ENCODE data around the gene ZBTB16.
A peak's percentile ranks its signal among the peaks of the same experiment; 100 is the strongest.

Gene ZBTB16

DNA sequence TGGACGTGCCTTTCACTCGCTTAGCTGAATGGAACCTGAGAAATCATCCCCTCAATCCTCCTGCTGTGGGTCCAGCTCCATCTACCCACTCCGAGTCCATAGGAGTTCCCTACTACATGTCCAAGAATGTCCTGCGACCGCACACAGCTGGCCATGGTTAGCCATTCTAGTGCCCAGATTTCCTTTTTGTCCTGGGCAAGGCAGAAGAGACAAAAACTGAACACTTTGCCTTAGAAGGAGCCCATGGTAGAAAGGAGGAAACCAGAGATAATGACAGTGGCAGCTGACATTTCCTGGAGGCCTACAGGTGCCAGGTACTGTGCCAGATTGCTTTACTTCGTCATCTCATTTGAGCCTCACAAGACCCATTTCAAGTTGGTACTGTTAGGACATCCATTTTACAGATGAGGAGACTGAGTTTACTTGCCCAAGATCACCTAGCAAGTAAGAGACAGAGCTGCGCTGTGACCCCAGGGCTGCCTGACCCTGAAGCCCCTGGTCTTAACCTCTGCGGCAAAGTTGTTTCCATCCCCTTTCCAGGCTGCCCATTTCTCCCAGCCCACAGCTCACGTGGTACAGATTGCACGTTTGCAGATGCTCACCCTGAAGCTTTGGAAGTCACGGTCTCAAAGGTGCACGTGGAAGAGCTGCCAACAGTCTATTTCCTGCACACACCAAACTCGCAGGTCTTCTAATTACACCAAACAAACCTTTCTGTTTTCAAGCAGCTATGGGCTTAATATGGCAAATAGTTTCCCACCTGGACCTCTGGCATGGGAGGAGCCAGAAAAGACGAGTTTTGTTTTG, 112.7 kb downstream of the ZBTB16 start:
- Mint-ChIP-seq H3K36me3 (no peaks in the 10 kb centered on the region), H3K4me3 (peak overlapping the region; percentile 69), H3K9me3 (no peaks in the 10 kb centered on the region), H3K27ac (peak overlapping the region; percentile 72), H3K4me1 (peaks cover 97% of the 10 kb centered on the region), H3K27me3 (no peaks in the 10 kb centered on the region)

DNA sequence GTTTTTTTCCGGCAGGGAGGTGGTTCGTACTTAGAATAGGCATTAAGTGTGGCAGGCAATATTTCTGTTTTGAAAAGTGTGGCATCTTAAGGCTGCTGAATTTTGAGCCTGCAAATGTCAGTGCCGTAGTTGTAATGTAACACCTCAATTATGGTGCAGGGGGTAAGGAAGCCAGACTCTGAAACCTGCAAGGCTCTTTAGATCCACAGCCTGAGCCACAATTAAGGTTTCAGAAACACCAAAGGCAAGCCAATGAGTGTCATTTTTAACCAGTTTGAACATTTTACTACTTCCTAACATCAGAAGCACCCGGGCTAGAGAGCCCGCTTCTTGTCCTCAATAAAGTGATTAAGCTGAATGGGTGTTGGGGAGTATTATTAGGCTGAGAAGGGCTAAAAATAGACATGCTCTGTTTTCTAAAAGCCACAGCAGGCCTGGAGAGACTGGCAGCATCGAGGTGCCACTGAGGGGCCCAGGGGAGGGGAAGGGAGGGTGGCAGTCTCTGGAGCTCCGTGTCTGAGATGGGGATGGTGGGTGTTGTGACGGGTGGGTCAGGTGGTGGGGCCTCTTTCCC, 113.4 kb downstream of the ZBTB16 start:
- Mint-ChIP-seq H3K4me3 (peak overlapping the region; percentile 69), H3K27me3 (no peaks in the 10 kb centered on the region), H3K9me3 (no peaks in the 10 kb centered on the region), H3K27ac (peak overlapping the region; percentile 72), H3K36me3 (no peaks in the 10 kb centered on the region), H3K4me1 (peaks cover 97% of the 10 kb centered on the region)

DNA sequence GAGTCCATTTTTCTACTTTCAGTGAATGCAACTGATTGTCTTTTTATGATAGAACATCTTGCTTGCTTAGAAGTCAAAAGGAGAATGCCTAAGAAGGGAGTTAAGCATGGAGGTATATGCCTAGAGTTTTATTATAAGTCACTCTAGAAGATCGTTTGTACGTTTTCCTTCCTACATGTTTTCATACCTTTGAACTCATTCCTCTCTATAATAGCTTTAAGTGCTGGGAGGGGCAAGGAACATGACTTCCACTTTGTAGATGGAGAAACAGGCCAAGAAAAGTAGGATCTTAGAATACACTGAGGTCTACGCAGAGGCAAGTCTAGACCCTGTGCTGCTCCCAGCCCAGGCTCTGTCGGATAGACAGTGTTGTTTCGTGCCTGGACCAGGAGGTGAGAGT, 114.3 kb downstream of the ZBTB16 start:
- peak overlapping the region; percentile 72 for H3K27ac Mint-ChIP-seq
- no peaks in the 10 kb centered on the region for H3K9me3 Mint-ChIP-seq
- H3K36me3 Mint-ChIP-seq, result no peaks in the 10 kb centered on the region
- no peaks in the 10 kb centered on the region for H3K27me3 Mint-ChIP-seq
- H3K4me3 Mint-ChIP-seq, result no peak overlapping the region
- peaks cover 97% of the 10 kb centered on the region for H3K4me1 Mint-ChIP-seq

DNA sequence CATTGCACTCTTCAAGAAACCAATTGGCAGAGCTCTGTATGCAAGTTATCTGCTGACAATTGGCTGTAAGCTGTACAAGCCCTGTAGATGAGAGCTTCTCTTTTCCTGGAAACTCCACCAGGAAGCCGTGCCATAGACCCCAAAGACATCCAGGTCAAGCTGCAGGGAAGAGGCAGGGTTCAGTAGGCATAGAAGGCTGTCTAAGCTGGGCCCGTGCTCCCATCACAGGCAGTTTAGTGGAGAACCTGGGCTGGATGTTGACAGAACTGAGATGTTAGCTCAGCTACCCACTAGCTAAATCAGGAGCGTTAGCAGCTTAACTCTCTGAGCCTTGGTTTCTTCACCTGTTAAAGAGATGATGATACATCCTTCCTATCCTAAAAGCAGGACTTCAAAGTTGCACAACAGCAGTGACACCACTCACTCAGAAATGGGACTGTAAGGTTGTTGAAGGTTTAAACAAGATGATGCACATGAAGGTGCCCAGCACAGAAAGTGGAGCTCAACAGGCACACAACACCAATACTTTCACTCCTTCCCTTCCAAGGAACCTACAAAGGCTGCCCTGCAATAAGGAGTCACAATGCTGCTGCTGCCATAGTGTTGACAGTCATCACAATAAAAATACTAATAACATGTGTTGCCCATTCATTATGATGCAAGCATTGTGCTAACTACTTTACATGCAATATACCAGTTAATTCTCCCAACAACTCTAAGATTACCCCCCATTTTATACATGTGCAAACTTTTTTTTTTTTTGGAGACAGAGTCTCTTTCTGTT, 115.4 kb downstream of the ZBTB16 start:
- Mint-ChIP-seq H3K36me3 (no peaks in the 10 kb centered on the region), H3K27ac (no peak overlapping the region), H3K27me3 (no peaks in the 10 kb centered on the region), H3K4me3 (no peak overlapping the region), H3K9me3 (no peaks in the 10 kb centered on the region), H3K4me1 (peaks cover 97% of the 10 kb centered on the region)

DNA sequence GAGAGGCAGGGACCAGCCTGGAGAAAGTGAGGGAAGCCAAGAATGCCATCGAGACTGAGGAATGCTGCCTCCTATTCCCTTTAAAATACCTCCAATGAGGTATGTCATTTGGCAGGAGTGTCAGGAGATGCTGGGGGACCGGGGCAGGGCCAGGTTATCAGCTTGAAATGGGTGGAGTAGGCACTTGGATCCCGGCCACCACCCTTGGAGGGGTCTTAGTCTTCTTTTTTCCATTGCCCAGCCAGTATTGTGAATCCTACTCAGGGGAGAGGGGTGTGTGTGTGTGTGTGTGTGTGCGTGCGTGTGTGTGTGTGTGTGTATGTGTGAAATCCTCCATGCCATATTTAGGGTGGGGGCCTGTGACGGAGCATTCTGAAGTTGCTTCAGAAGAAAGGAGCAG, 116.2 kb downstream of the ZBTB16 start:
- Mint-ChIP-seq H3K4me3 (no peak overlapping the region), H3K36me3 (no peaks in the 10 kb centered on the region), H3K27me3 (no peaks in the 10 kb centered on the region), H3K4me1 (peaks cover 97% of the 10 kb centered on the region), H3K9me3 (no peaks in the 10 kb centered on the region), H3K27ac (no peak overlapping the region)

DNA sequence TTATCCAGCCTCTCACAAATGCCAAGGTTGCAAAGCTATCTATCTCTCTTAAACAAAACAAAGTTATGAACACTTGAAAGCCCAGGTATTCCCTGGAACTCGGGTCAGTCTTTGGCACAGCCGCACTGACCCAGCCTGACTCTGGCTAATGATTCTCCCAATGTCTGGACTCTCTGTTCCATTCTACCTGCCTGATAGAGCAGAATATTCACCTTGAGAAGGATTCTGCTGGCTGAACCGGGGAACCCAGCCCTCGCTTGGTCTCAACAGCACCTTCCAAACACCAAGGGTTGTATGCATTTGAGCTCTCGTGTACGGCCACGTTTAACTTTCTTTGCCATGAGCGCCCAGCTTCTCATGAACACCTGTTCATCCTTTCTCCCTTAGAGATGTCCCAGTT, 116.8 kb downstream of the ZBTB16 start:
- no peaks in the 10 kb centered on the region for H3K27me3 Mint-ChIP-seq
- no peak overlapping the region for H3K27ac Mint-ChIP-seq
- H3K4me1 Mint-ChIP-seq, result peaks cover 97% of the 10 kb centered on the region
- H3K36me3 Mint-ChIP-seq, result no peaks in the 10 kb centered on the region
- H3K9me3 Mint-ChIP-seq, result no peaks in the 10 kb centered on the region
- no peak overlapping the region for H3K4me3 Mint-ChIP-seq

DNA sequence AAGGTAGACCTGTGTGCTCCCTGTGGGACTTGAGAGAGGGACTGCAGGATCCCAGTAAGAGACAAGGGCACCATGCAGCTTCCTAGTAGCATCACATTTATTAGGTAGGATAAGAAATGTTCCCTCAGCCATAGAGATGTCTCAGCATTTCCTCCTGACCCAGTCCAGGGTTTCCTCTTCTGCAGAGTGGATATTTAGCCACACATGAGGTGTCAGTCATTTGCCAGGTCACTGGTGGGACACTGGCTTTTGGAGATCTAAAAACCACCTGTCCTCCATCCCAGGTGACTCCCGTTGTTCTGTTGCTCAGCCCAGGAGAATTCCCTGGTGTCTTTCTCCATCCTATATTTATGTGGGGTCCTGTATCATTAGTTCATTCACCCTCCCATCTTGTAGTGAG, 119.1 kb downstream of the ZBTB16 start:
- Mint-ChIP-seq H3K9me3 (no peaks in the 10 kb centered on the region), H3K4me1 (peaks cover 97% of the 10 kb centered on the region), H3K27me3 (no peaks in the 10 kb centered on the region), H3K4me3 (peak overlapping the region; percentile 27), H3K27ac (no peak overlapping the region), H3K36me3 (no peaks in the 10 kb centered on the region)

DNA sequence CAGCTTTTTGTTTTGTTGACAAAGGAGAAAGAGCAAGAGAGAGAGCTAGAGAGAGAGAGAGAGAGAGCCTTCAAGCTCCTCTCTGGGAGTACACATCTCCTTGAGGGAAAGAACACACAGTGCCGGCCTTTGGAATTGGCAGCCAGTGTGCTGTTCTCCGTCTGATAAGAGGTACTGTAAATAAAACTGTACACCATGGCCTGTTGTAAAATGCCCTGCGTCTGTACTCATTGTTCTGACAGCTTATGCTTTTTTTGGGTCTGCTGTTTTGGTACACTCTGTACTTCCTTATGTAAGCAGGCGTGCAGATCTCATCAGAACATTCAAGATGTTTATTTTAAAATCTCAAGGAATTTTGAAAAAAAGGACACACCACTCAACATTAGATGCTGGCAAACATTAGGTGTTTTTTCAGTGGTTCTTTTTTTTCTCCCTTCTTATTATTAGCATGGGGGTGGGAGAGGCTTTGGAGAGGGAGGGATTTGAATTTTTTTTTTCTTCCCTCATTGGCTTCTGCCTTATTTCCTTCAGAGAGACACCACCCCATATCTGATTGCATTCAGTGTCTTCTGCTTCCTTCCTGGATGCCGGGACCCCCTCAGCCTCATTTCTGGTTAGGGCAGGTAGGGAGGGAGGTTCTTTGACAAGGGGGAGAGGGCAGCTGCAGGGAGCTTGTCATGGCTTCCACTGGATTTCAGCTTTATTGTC, 119.9 kb downstream of the ZBTB16 start:
- Mint-ChIP-seq H3K9me3 (no peaks in the 10 kb centered on the region), H3K27me3 (no peaks in the 10 kb centered on the region), H3K4me3 (peak overlapping the region; percentile 27), H3K4me1 (peaks cover 94% of the 10 kb centered on the region), H3K36me3 (no peaks in the 10 kb centered on the region), H3K27ac (no peak overlapping the region)

DNA sequence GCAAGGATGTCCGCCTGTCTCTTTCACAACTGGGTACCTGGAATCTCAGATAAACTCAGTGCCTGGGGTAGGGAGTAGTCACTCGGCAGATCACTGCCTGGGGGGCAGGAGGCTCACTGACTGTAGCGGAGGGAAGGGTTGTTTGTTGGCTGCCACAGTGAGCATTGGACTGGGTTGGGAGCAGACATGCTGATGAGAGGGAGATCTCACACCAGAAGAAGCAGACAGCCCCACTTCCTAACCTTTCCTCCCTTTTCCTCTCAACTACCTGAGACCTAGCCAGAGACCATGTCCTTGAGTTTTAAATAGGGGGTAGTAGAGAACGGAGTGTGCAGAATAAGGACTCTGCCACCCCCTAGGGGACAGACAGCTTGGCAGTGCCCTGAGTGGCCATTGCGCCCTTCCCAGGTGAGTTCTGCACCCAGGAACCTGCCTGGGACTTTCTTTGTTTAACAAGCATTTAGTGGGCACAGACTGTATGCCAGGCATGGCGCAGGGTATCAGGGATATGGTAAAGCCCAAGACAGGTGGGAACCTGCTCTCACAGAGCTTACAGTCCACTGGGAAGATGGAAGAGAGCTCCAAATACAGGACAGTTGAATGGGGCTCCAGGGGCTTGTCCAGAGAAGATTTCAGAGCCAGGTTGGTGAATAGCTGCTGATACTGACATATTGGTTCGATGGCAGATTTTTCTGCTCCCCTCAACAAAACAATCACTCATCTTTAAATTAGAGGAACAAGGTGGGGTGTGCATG, 121.0 kb downstream of the ZBTB16 start:
- Mint-ChIP-seq H3K27me3 (no peaks in the 10 kb centered on the region), H3K4me3 (no peak overlapping the region), H3K36me3 (no peaks in the 10 kb centered on the region), H3K27ac (no peak overlapping the region), H3K9me3 (no peaks in the 10 kb centered on the region), H3K4me1 (peaks cover 89% of the 10 kb centered on the region)

DNA sequence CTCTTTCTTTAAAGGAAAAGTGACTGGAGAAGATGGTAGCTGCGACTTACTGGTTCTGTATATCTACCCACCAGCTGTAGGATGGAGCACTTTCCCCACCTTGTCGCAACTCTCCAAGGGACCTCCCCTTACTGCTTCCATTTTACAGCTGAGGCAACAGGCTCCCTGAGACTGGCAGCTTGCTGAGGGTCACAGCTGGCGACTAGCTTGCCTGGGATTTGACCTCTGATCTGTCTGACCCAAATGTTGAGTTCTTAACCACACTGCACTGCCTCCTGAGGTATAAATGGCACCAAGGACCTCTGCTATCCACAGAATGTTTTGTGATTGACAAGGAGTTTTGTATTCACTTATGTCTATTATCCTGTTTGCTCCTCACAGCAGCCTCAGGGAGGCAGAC, 121.7 kb downstream of the ZBTB16 start:
- H3K4me3 Mint-ChIP-seq, result no peak overlapping the region
- H3K36me3 Mint-ChIP-seq, result no peaks in the 10 kb centered on the region
- H3K27ac Mint-ChIP-seq, result no peak overlapping the region
- peaks cover 89% of the 10 kb centered on the region for H3K4me1 Mint-ChIP-seq
- H3K27me3 Mint-ChIP-seq, result no peaks in the 10 kb centered on the region
- no peaks in the 10 kb centered on the region for H3K9me3 Mint-ChIP-seq

DNA sequence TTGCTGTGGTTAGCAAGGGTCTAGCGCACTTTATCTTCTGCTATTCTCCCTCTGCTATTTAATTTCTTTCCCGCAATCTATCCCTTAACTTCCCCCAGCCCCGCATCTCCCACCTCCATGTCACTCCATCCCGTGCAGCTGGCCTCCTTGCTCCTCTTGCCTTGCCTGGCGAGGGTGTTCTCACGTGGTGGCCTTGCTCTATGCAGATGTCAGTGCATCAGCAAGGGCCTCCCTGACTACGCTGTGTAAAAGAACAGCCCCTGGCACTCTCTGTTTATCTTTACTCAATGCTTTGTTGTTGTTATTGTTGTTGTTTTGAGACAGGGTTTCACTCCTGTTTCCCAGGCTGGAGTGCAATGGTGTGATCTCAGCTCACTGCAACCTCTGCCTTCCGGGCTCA, 122.2 kb downstream of the ZBTB16 start:
- H3K27ac Mint-ChIP-seq, result peak overlapping the region; percentile 65
- no peaks in the 10 kb centered on the region for H3K36me3 Mint-ChIP-seq
- H3K4me3 Mint-ChIP-seq, result no peak overlapping the region
- H3K27me3 Mint-ChIP-seq, result no peaks in the 10 kb centered on the region
- H3K4me1 Mint-ChIP-seq, result peaks cover 89% of the 10 kb centered on the region
- no peaks in the 10 kb centered on the region for H3K9me3 Mint-ChIP-seq

DNA sequence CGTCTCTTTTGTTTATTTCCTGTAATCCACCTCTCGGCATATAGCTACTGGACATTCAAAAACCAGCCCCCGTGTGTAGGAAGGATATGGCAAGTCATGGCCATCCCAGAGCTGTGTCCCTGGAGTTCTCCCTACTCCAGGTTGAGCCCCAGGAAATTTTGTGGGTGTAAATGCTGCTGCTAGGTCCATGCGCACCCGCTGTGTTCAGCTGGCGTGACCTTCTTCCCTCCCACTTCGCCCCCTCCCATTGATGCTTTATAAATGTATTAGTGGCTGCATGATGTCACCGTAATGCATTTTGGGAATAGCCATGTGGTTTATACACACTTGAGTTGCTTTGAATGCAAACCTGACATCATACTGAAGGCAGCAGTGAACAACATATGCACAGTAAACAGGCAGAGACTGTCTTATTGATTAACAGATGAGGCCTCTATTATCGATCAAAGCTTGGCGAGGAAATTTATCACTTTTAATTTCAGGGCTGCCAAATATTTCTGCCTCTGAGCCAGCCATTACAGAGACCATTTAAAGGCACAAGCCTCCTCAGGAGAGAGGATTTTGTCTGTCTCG, 123.0 kb downstream of the ZBTB16 start:
- Mint-ChIP-seq H3K4me3 (peak overlapping the region; percentile 37), H3K27ac (peak overlapping the region; percentile 95), H3K9me3 (no peaks in the 10 kb centered on the region), H3K36me3 (no peaks in the 10 kb centered on the region), H3K4me1 (peaks cover 91% of the 10 kb centered on the region), H3K27me3 (no peaks in the 10 kb centered on the region)

DNA sequence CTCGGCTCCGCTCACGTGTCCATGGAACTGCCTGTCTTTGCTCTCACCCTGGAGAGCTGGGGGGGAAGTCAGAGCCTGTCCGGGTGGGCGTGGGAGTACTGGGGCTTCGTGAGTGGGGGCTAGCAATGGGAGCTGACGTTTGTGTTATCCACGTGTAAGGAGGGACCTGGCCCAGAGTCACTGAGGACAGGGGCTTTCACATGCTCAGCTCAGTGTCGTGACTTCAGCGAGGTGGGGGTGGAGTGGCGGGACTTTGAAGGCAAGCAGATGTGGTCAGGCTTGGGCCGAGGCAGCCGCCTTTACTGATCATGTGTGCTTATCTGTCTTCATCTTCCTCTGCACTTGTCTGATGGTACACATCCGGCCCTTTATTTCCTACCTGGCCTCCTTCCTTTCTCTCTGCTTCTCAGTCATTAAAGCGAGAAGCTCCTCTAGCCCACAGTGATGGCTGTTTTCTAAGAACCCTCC, 123.6 kb downstream of the ZBTB16 start:
- Mint-ChIP-seq H3K4me3 (peak overlapping the region; percentile 63), H3K27me3 (no peaks in the 10 kb centered on the region), H3K36me3 (no peaks in the 10 kb centered on the region), H3K9me3 (no peaks in the 10 kb centered on the region), H3K4me1 (peaks cover 86% of the 10 kb centered on the region), H3K27ac (peak overlapping the region; percentile 95)

DNA sequence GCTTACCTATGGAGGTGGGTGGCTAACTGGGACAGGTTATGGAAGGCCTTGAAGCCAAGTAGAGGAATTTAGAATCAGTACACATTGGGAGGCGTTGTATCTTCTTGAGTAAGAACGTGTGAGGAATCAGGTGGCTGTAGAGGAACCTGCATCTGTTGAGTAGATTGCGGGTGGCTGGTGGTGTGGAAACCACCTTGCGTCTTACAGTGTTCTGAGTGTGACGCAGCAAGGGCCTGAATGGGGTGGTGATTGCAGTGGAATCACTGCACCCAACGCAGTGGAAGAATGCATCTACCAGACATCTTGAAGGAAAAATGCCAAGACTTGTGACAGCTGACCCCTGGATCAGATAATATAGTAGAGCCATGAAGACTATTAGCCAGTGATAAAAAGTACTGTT, 125.9 kb downstream of the ZBTB16 start:
- Mint-ChIP-seq H3K4me1 (peaks cover 70% of the 10 kb centered on the region), H3K27me3 (no peaks in the 10 kb centered on the region), H3K27ac (no peak overlapping the region)

DNA sequence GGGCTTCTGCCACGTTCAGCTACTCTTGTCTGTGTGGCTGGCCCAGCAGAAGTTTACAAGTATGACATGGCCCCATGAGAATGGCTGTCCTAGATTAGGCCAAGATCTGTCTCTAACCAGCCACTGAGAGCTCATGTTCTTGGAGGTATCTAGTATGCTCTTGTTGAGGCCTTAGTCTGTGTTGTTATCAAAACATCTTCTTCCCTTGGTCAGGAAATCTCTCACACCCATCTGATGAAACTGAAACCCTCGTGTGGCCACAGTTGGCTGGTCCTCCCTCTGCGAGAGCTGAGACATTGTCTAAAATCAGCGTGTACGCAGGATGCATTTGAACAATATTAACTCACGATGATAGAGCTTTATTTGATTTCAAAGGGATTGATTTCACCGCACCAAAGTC, 127.7 kb downstream of the ZBTB16 start:
- no peaks in the 10 kb centered on the region for H3K36me3 Mint-ChIP-seq
- H3K4me3 Mint-ChIP-seq, result no peak overlapping the region
- H3K27me3 Mint-ChIP-seq, result no peaks in the 10 kb centered on the region
- H3K4me1 Mint-ChIP-seq, result peaks cover 55% of the 10 kb centered on the region
- H3K27ac Mint-ChIP-seq, result no peak overlapping the region
- H3K9me3 Mint-ChIP-seq, result no peaks in the 10 kb centered on the region

More for the DNA sequence above, 125.9 kb downstream of the ZBTB16 start:
- Mint-ChIP-seq H3K9me3 (no peaks in the 10 kb centered on the region), H3K4me3 (no peak overlapping the region), H3K36me3 (no peaks in the 10 kb centered on the region)
